Measurements from ENCODE around the gene LAGE3. TPM values are rescaled to one million over a fixed set of nuclear protein-coding genes. Genes with fewer than 3 reads are reported as not detected.

LAGE3 gene
- total and polyA plus RNA-seq, 2 of the 13 experiments (the other 11 are each of a cell fraction or from before 2014, with no cell fraction given): 7.6 to 12.7 TPM

- TF ChIP-seq, protein P1, sequence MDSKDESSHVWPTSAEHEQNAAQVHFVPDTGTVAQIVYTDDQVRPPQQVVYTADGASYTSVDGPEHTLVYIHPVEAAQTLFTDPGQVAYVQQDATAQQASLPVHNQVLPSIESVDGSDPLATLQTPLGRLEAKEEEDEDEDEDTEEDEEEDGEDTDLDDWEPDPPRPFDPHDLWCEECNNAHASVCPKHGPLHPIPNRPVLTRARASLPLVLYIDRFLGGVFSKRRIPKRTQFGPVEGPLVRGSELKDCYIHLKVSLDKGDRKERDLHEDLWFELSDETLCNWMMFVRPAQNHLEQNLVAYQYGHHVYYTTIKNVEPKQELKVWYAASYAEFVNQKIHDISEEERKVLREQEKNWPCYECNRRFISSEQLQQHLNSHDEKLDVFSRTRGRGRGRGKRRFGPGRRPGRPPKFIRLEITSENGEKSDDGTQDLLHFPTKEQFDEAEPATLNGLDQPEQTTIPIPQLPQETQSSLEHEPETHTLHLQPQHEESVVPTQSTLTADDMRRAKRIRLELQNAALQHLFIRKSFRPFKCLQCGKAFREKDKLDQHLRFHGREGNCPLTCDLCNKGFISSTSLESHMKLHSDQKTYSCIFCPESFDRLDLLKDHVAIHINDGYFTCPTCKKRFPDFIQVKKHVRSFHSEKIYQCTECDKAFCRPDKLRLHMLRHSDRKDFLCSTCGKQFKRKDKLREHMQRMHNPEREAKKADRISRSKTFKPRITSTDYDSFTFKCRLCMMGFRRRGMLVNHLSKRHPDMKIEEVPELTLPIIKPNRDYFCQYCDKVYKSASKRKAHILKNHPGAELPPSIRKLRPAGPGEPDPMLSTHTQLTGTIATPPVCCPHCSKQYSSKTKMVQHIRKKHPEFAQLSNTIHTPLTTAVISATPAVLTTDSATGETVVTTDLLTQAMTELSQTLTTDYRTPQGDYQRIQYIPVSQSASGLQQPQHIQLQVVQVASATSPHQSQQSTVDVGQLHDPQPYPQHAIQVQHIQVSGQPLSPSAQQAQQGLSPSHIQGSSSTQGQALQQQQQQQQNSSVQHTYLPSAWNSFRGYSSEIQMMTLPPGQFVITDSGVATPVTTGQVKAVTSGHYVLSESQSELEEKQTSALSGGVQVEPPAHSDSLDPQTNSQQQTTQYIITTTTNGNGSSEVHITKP (CRISPR knock-in tag; IDR thresholded peaks at IDR 0.05; ENCODE audit: low read depth): peak; percentile 94
- TF ChIP-seq YY1 (IDR thresholded peaks at IDR 0.05; ENCODE audit: insufficient read depth, insufficient replicate concordance, low read depth, low read length) (peak; percentile 10), SAP130 (CRISPR knock-in tag; IDR thresholded peaks at IDR 0.05; ENCODE audit: low read depth) (peak; percentile 8; the same call in 1 of the 2 replicates), ZNF687 (CRISPR knock-in tag; IDR thresholded peaks at IDR 0.05) (peak; percentile 4; the same call in 1 of the 2 replicates), KDM5B (CRISPR knock-in tag; IDR thresholded peaks at IDR 0.05; ENCODE audit: borderline replicate concordance) (peak; percentile 41; the same call in 1 of the 2 replicates), ZEB1 (IDR thresholded peaks at IDR 0.05; ENCODE audit: insufficient replicate concordance, low read depth) (no peak), DNMT1 (CRISPR knock-in tag; IDR thresholded peaks at IDR 0.05) (no peak), KDM1A (CRISPR knock-in tag; IDR thresholded peaks at IDR 0.05) (no peak), ZNF563 (CRISPR knock-in tag; IDR thresholded peaks at IDR 0.05) (peak; percentile 30; the same call in 1 of the 2 replicates), PHF8 (CRISPR knock-in tag; IDR thresholded peaks at IDR 0.05) (peak; percentile 31; the same call in 1 of the 2 replicates), ZNF800 (CRISPR knock-in tag; IDR thresholded peaks at IDR 0.05) (no peak), NFATC3 (CRISPR knock-in tag; IDR thresholded peaks at IDR 0.05) (no peak), MIXL1 (CRISPR knock-in tag; IDR thresholded peaks at IDR 0.05) (no peak), RBFOX2 (IDR thresholded peaks at IDR 0.05; ENCODE audit: low read depth, low read length) (peak; percentile 64)
Observed at GRCh38 chrX:154458116-154458953, 20.7 kb downstream of the LAGE3 start, which contains the start of gene PLXNA3 (continued).
